Breast epithelium (tissue), 3 donors: ENCODE data around the gene CNTN1.

Experiments
- POLR2A ChIP-seq: fragments of 450-650 bp; IDR thresholded peaks from one replicate; pipeline ENCODE4 v1.6.1; 2016; ENCODE audit warnings: antibody characterized with exemption, mild to moderate bottlenecking, moderate library complexity
- POLR2AphosphoS5 ChIP-seq, 3 donors: sonication (generic); formaldehyde crosslinking; IDR thresholded peaks; one replicate each; pipeline ENCODE4 v1.6.1; 2017; ENCODE audit warnings: antibody characterized with exemption in 3 of 3
- TF ChIP-seq, protein P1 (sequence below), 3 donors: fragments of 450-650 bp; IDR thresholded peaks; one replicate each; pipeline ENCODE4 v1.5.1; 2016 to 2017; ENCODE audit warnings: antibody characterized with exemption in 3 of 3, mild to moderate bottlenecking in 3 of 3, moderate library complexity in 3 of 3

DNA sequence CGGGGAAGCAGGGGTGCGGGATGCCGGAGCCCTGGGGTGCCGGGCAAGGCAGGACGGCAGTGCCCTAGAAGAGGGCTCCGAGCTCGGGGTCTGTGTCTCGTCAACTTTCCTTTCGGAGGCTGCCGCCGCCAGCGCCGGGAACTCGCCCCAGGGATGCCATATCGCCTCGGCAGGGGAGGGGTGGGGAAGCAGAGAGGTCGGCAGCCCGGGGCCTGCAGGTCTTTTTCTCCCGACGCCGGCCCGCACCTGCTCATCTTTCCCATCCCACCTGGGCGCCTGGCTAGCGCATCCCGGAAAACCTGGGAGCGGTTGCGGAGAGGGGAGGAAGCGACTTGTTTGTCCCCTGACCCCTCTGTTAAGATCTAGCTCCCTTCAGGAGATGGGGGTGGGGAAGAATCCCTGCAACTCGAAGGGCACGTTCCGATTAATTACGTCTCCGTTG lies 547 bp downstream of the CNTN1 start:
- no peak for TF ChIP-seq POLR2A
- TF ChIP-seq, protein P1, sequence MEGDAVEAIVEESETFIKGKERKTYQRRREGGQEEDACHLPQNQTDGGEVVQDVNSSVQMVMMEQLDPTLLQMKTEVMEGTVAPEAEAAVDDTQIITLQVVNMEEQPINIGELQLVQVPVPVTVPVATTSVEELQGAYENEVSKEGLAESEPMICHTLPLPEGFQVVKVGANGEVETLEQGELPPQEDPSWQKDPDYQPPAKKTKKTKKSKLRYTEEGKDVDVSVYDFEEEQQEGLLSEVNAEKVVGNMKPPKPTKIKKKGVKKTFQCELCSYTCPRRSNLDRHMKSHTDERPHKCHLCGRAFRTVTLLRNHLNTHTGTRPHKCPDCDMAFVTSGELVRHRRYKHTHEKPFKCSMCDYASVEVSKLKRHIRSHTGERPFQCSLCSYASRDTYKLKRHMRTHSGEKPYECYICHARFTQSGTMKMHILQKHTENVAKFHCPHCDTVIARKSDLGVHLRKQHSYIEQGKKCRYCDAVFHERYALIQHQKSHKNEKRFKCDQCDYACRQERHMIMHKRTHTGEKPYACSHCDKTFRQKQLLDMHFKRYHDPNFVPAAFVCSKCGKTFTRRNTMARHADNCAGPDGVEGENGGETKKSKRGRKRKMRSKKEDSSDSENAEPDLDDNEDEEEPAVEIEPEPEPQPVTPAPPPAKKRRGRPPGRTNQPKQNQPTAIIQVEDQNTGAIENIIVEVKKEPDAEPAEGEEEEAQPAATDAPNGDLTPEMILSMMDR (IDR thresholded peaks at IDR 0.05) = no peak
- no peak for TF ChIP-seq POLR2AphosphoS5 (IDR thresholded peaks at IDR 0.05)
